Neuron (in vitro differentiated cells): ENCODE results near the gene PRKN.
"Not testable (repeated sequence)": the region's sequence is repeated elsewhere in the genome, so short reads cannot be mapped to it uniquely, and the experiment has no call there.

Source experiments
- H2AFZ ChIP-seq: one replicate; pipeline ENCODE4 v1.6.1; 2013; ENCODE audit warnings: low read depth, mild to moderate bottlenecking, inconsistent platforms, low read length, moderate library complexity
- H3K27me3 ChIP-seq: one replicate; pipeline ENCODE4 v1.6.1; 2013; ENCODE audit warnings: low read length; ENCODE audit not compliant: insufficient read depth
- H3K36me3 ChIP-seq: one replicate; pipeline ENCODE4 v1.6.1; 2013; ENCODE audit warnings: low read length; ENCODE audit not compliant: insufficient read depth
- H3K4me1 ChIP-seq: one replicate; pipeline ENCODE4 v1.6.1; 2013; ENCODE audit warnings: low read length; ENCODE audit not compliant: insufficient read depth
- H3K4me3 ChIP-seq: 2 replicates; pipeline ENCODE4 v1.5.1; 2013; ENCODE audit warnings: mild to moderate bottlenecking, low read length, moderate library complexity
- H3K9me3 ChIP-seq: one replicate; pipeline ENCODE4 v1.6.1; 2013; ENCODE audit warnings: low read length

PRKN gene

GRCh38 chr6:161915456-161915964, 812.1 kb downstream of the PRKN start:
- H3K27me3 ChIP-seq = no peaks in the 10 kb centered on the region
- H3K4me3 ChIP-seq = no peak overlapping the region
- H2AFZ ChIP-seq = no peak overlapping the region
- H3K9me3 ChIP-seq = no peaks in the 10 kb centered on the region
- no peaks in the 10 kb centered on the region for H3K36me3 ChIP-seq
- H3K4me1 ChIP-seq = no peaks in the 10 kb centered on the region

- Histone ChIP-seq H3K4me1 (no peaks in the 10 kb centered on the region), H2AFZ (no peak overlapping the region), H3K36me3 (no peaks in the 10 kb centered on the region), H3K4me3 (no peak overlapping the region), H3K27me3 (no peaks in the 10 kb centered on the region), H3K9me3 (no peaks in the 10 kb centered on the region)
Observed at GRCh38 chr6:161908872-161909271, 818.7 kb downstream of the PRKN start.

- no peaks in the 10 kb centered on the region for H3K4me1 ChIP-seq
- H3K36me3 ChIP-seq = no peaks in the 10 kb centered on the region
- H3K9me3 ChIP-seq = no peaks in the 10 kb centered on the region
- H2AFZ ChIP-seq = no peak overlapping the region
- no peak overlapping the region for H3K4me3 ChIP-seq
- no peaks in the 10 kb centered on the region for H3K27me3 ChIP-seq
Observed at GRCh38 chr6:161906571-161906970, 821.0 kb downstream of the PRKN start.

- no peaks in the 10 kb centered on the region for H3K27me3 ChIP-seq
- H3K4me1 ChIP-seq = no peaks in the 10 kb centered on the region
- H3K4me3 ChIP-seq = no peak overlapping the region
- H2AFZ ChIP-seq = no peak overlapping the region
- no peaks in the 10 kb centered on the region for H3K36me3 ChIP-seq
- H3K9me3 ChIP-seq = no peaks in the 10 kb centered on the region
Observed at GRCh38 chr6:161903584-161904212, 823.9 kb downstream of the PRKN start.

- Histone ChIP-seq H3K9me3 (no peaks in the 10 kb centered on the region), H2AFZ (no peak overlapping the region), H3K4me3 (no peak overlapping the region), H3K4me1 (no peaks in the 10 kb centered on the region), H3K27me3 (no peaks in the 10 kb centered on the region), H3K36me3 (no peaks in the 10 kb centered on the region)
Observed at GRCh38 chr6:161901740-161902426, 825.7 kb downstream of the PRKN start.

GRCh38 chr6:161894436-161894835, 833.1 kb downstream of the PRKN start:
- Histone ChIP-seq H2AFZ (no peak overlapping the region), H3K4me3 (no peak overlapping the region), H3K9me3 (no peaks in the 10 kb centered on the region), H3K27me3 (no peaks in the 10 kb centered on the region), H3K4me1 (peaks cover 15% of the 10 kb centered on the region), H3K36me3 (no peaks in the 10 kb centered on the region)

GRCh38 chr6:161891542-161891941, 836.0 kb downstream of the PRKN start:
- Histone ChIP-seq H3K36me3 (no peaks in the 10 kb centered on the region), H3K9me3 (peaks cover 2% of the 10 kb centered on the region), H2AFZ (no peak overlapping the region), H3K4me1 (peaks cover 19% of the 10 kb centered on the region), H3K27me3 (no peaks in the 10 kb centered on the region), H3K4me3 (no peak overlapping the region)

- Histone ChIP-seq H3K4me1 (peaks cover 19% of the 10 kb centered on the region), H3K9me3 (peaks cover 2% of the 10 kb centered on the region), H3K27me3 (no peaks in the 10 kb centered on the region), H3K36me3 (no peaks in the 10 kb centered on the region), H2AFZ (no peak overlapping the region), H3K4me3 (no peak overlapping the region)
Observed at GRCh38 chr6:161890832-161891297, 836.7 kb downstream of the PRKN start.

- Histone ChIP-seq H2AFZ (peak overlapping the region; percentile 47), H3K27me3 (no peaks in the 10 kb centered on the region), H3K36me3 (no peaks in the 10 kb centered on the region), H3K4me1 (peaks cover 19% of the 10 kb centered on the region), H3K9me3 (peaks cover 2% of the 10 kb centered on the region), H3K4me3 (no peak overlapping the region)
Observed at GRCh38 chr6:161890133-161890831, 837.3 kb downstream of the PRKN start.

GRCh38 chr6:161889324-161889723, 838.2 kb downstream of the PRKN start:
- Histone ChIP-seq H3K27me3 (no peaks in the 10 kb centered on the region), H3K4me1 (peaks cover 19% of the 10 kb centered on the region), H3K36me3 (no peaks in the 10 kb centered on the region), H3K9me3 (peaks cover 2% of the 10 kb centered on the region), H2AFZ (no peak overlapping the region), H3K4me3 (no peak overlapping the region)

GRCh38 chr6:161886545-161886944, 841.0 kb downstream of the PRKN start:
- H3K4me3 ChIP-seq, H3K36me3 ChIP-seq, H3K9me3 ChIP-seq, H3K27me3 ChIP-seq, H2AFZ ChIP-seq: not testable (repeated sequence)
- peaks cover 19% of the 10 kb centered on the region for H3K4me1 ChIP-seq

GRCh38 chr6:161884782-161885181, 842.8 kb downstream of the PRKN start:
- no peaks in the 10 kb centered on the region for H3K27me3 ChIP-seq
- no peaks in the 10 kb centered on the region for H3K36me3 ChIP-seq
- H3K4me3 ChIP-seq = no peak overlapping the region
- H2AFZ ChIP-seq = no peak overlapping the region
- peaks cover 2% of the 10 kb centered on the region for H3K9me3 ChIP-seq
- peaks cover 7% of the 10 kb centered on the region for H3K4me1 ChIP-seq

- H3K9me3 ChIP-seq = peaks cover 2% of the 10 kb centered on the region
- H3K4me3 ChIP-seq = no peak overlapping the region
- H3K36me3 ChIP-seq = no peaks in the 10 kb centered on the region
- no peaks in the 10 kb centered on the region for H3K27me3 ChIP-seq
- H2AFZ ChIP-seq = no peak overlapping the region
- no peaks in the 10 kb centered on the region for H3K4me1 ChIP-seq
Observed at GRCh38 chr6:161882196-161882765, 845.3 kb downstream of the PRKN start.
